ENCODE measurements around the gene CDON.

DNA sequence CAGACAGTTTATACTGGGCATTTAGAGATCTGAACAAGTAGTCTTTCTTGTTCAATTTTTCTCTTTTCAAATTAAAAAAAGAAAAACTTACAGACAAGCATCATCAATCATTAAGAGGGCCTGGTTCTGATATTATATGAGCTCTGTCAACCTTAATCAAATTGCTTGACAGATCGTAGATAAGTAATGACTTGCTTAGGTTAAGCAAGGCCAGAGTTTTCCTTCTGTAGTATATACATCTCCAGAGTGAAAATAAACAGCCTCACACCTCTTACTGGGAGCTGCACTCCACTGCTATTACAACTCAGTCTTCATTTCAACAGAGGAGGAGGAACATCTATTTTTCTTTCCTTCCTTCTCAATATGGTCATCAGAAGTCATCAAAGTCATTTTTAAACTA lies 13.5 kb downstream of the CDON start:
- TF ChIP-seq, protein P1, sequence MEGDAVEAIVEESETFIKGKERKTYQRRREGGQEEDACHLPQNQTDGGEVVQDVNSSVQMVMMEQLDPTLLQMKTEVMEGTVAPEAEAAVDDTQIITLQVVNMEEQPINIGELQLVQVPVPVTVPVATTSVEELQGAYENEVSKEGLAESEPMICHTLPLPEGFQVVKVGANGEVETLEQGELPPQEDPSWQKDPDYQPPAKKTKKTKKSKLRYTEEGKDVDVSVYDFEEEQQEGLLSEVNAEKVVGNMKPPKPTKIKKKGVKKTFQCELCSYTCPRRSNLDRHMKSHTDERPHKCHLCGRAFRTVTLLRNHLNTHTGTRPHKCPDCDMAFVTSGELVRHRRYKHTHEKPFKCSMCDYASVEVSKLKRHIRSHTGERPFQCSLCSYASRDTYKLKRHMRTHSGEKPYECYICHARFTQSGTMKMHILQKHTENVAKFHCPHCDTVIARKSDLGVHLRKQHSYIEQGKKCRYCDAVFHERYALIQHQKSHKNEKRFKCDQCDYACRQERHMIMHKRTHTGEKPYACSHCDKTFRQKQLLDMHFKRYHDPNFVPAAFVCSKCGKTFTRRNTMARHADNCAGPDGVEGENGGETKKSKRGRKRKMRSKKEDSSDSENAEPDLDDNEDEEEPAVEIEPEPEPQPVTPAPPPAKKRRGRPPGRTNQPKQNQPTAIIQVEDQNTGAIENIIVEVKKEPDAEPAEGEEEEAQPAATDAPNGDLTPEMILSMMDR (IDR thresholded peaks at IDR 0.05) = no peak
- TF ChIP-seq POLR2AphosphoS5 (IDR thresholded peaks at IDR 0.05) = no peak
- no peak for TF ChIP-seq POLR2A (IDR thresholded peaks at IDR 0.05)
